PFSK-1 (cell line): ENCODE data around the gene ISG20L2.

ENCODE experiments used
- FOXP2 ChIP-seq: optimal IDR thresholded peaks from 2 replicates; pipeline ENCODE3; 2011; ENCODE audit warnings: borderline replicate concordance, control low read depth, inconsistent platforms; ENCODE audit not compliant: insufficient read depth; ENCODE audit errors: extremely low read length, extremely low read depth
- POLR2AphosphoS5 ChIP-seq: IDR thresholded peaks from 2 replicates; pipeline ENCODE4 v1.6.1; 2012; ENCODE audit warnings: low read depth, mild to moderate bottlenecking, control low read depth, low read length, moderate library complexity
- REST ChIP-seq, 2 experiments: IDR thresholded peaks; 2 replicates each; pipeline versions ENCODE4 v1.6.1 to v1.8.0; 2011 to 2012; ENCODE audit warnings: low read depth in 2 of 2, low read length in 2 of 2, control low read depth in 1 of 2, inconsistent platforms in 1 of 2, mild to moderate bottlenecking in 1 of 2, moderate library complexity in 1 of 2; ENCODE audit not compliant: insufficient read depth in 1 of 2
- SIN3A ChIP-seq: IDR thresholded peaks from 2 replicates; pipeline ENCODE4 v1.6.1; 2012; ENCODE audit warnings: mild to moderate bottlenecking, low read length, moderate library complexity, borderline replicate concordance; ENCODE audit not compliant: insufficient read depth
- TAF1 ChIP-seq: IDR thresholded peaks from 2 replicates; pipeline ENCODE4 v1.6.1; 2012; ENCODE audit warnings: low read length, control low read depth, borderline replicate concordance; ENCODE audit not compliant: insufficient read depth

ISG20L2 gene

DNA sequence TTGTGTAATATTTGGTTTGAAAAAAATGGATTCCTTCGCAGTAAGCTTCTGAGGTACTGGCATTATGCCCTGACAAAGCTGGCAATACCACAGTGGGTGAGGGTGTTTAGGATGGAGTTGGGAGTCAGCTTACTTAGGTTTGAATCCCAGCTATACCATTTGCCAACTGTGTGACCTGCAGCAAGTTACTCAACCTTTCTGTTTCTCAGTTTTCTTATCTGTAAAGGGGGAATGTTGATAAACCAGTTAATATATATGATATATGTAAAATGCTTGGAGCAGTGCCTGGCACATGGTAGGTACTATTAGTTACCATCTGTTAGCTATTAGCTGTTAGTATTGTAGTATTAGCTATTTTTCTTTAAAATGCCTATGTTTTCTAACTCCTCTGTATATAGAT lies 27.8 kb upstream of the ISG20L2 start:
- TF ChIP-seq REST (IDR thresholded peaks at IDR 0.05; ENCODE audit: insufficient read depth in 1 of 2, low read depth in 2 of 2, low read length in 2 of 2) (no peak), POLR2AphosphoS5 (no peak), FOXP2 (no peak), TAF1 (no peak), SIN3A (no peak)

DNA sequence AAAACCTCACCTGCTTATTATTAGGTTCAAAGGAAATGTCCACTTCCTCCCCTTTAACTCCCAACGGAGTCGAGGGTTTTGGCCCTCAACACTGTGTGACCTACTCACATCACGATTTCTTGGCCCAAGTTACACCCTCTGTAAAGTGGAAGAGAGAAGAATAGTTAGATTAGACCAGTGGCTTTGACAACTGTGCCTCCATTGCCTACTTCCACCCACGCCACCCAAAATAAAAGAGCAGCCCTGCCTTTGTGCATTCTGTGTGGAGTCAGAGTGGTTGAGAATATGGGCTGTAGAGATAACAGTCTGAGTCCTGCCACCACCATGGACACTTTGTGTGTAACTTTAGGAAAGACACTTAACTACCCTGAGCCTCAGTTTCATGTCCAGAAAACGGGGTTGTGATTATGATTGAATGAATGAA lies 27.0 kb upstream of the ISG20L2 start:
- no peak for TF ChIP-seq POLR2AphosphoS5
- TF ChIP-seq TAF1: no peak
- TF ChIP-seq SIN3A: no peak
- no peak for TF ChIP-seq FOXP2
- no peak for TF ChIP-seq REST (IDR thresholded peaks at IDR 0.05; ENCODE audit: insufficient read depth in 1 of 2, low read depth in 2 of 2, low read length in 2 of 2)

GRCh38 chr1:156754219-156754618 lies 25.7 kb upstream of the ISG20L2 start:
- no peak for TF ChIP-seq REST (IDR thresholded peaks at IDR 0.05; ENCODE audit: insufficient read depth in 1 of 2, low read depth in 2 of 2, low read length in 2 of 2)
- no peak for TF ChIP-seq SIN3A
- TF ChIP-seq FOXP2: no peak
- TF ChIP-seq TAF1: no peak
- no peak for TF ChIP-seq POLR2AphosphoS5

DNA sequence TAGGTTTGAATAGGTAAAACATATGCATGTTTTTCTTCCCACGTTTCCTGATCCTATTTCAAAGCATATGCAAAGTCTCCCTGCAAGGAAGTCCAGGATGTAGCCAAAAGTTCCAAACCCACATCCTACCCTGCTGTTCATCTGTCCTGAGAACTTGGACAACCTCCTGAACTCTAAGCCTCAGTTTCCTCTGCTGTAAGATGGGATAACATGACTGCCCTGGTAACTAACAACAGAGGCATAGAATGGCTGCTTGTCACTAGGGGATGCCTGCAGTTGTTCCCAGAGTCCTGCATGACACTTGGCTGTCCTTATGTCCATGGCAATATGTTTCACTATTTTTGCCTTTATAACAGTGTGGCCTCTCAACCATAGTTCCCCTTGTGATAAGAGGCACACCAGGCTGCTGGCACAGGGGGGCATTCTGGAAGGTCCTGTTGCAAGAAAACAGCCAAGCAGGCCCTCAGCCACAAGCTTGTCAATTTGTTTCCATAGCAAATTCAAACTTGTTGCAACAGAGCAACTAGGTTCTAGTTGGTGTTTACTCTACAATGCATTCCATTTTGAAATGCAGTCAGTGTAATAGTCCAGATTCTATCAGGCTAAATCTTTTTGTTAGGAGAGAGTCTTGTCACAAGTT lies 24.4 kb upstream of the ISG20L2 start:
- TF ChIP-seq POLR2AphosphoS5 (no peak), FOXP2 (no peak), REST (IDR thresholded peaks at IDR 0.05; ENCODE audit: insufficient read depth in 1 of 2, low read depth in 2 of 2, low read length in 2 of 2) (no peak), SIN3A (no peak), TAF1 (no peak)
